NCI-H2107 treated with DMSO at 0.1 percent for 48 hours (cell line): ENCODE results near the gene DDAH1.
"Not testable (repeated sequence)": the region's sequence is repeated elsewhere in the genome, so short reads cannot be mapped to it uniquely, and the experiment has no call there.

ENCODE experiments used
- DNase-seq: peaks from one replicate; lab custom pipeline; 2025; ENCODE audit not compliant: unreplicated experiment; lab: John Stamatoyannopoulos, UW

Gene DDAH1

GRCh38 chr1:85361606-85362296, 103.2 kb downstream of the DDAH1 start:
- no peak for DNase-seq

- DNase-seq: no peak
These were observed 104.0 kb downstream of the DDAH1 start for GRCh38 chr1:85360730-85361493.

- DNase-seq: no peak
These were observed 104.9 kb downstream of the DDAH1 start for GRCh38 chr1:85359874-85360721.

- DNase-seq: no peak
These were observed 106.1 kb downstream of the DDAH1 start for GRCh38 chr1:85358702-85359438.

- no peak for DNase-seq
These were observed 107.1 kb downstream of the DDAH1 start for GRCh38 chr1:85357817-85358216.

GRCh38 chr1:85356130-85356529, 108.8 kb downstream of the DDAH1 start:
- DNase-seq: no peak

- DNase-seq: no peak
These were observed 112.9 kb downstream of the DDAH1 start for GRCh38 chr1:85352055-85352454.

- no peak for DNase-seq
These were observed 113.6 kb downstream of the DDAH1 start for GRCh38 chr1:85351202-85351828.

GRCh38 chr1:85349224-85349623, 115.7 kb downstream of the DDAH1 start:
- no peak for DNase-seq

GRCh38 chr1:85347908-85348307, 117.1 kb downstream of the DDAH1 start:
- DNase-seq: no peak

- not testable (repeated sequence) for DNase-seq
These were observed 117.7 kb downstream of the DDAH1 start for GRCh38 chr1:85347275-85347674.

- DNase-seq: peak; percentile 2
These were observed 120.7 kb downstream of the DDAH1 start for GRCh38 chr1:85344256-85344694.

GRCh38 chr1:85343612-85344255, 121.2 kb downstream of the DDAH1 start:
- no peak for DNase-seq

- no peak for DNase-seq
These were observed 121.7 kb downstream of the DDAH1 start for GRCh38 chr1:85343213-85343611.

GRCh38 chr1:85342207-85342606, 122.8 kb downstream of the DDAH1 start:
- no peak for DNase-seq

GRCh38 chr1:85340427-85340826, 124.5 kb downstream of the DDAH1 start:
- no peak for DNase-seq

GRCh38 chr1:85339656-85340399, 125.1 kb downstream of the DDAH1 start:
- DNase-seq: no peak

- no peak for DNase-seq
These were observed 125.9 kb downstream of the DDAH1 start for GRCh38 chr1:85339089-85339488.

GRCh38 chr1:85334962-85335361, 130.0 kb downstream of the DDAH1 start:
- no peak for DNase-seq
